ENCODE data around the gene ACP7. TPM values are rescaled to one million over a fixed set of nuclear protein-coding genes. Genes with fewer than 3 reads are reported as not detected.

The ACP7 gene
- total and polyA plus RNA-seq, 2 experiments from 2014 or later, result 0.27 to 0.45 TPM

DNA sequence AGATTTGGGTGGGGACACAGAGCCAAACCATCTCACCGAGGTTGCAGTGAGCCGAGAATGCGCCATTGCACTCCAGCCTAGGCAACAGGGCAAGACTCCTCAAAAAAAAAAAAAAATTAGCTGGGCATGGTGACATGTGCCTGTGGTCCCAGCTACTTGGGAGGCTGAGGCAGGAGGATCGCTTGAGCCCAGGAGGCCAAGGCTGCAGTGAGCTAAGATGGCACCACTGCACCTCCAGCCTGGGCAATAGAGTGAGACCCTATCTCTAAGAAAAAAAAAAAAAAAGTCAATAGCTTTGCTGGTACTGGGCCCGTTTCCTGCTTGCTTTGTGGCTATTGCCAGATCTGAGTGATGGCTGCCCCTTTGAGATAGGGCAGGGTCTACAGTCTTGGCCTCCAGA is 13.1 kb downstream of the ACP7 start:
- Mint-ChIP-seq H3K9me3 (peaks cover 10% of the 10 kb centered on the region), H3K4me1 (no peaks in the 10 kb centered on the region), H3K27me3 (ENCODE audit: insufficient read depth, low read depth, poor library complexity) (peaks cover 29% of the 10 kb centered on the region), H3K4me3 (no peak overlapping the region), H3K27ac (no peak overlapping the region), H3K36me3 (ENCODE audit: low read depth) (no peaks in the 10 kb centered on the region; the same call in 2 of the 3 replicates)
- Histone ChIP-seq H4K20me1 (replicated peaks; ENCODE audit: insufficient read depth) (no peaks in the 10 kb centered on the region), H3F3A (replicated peaks; ENCODE audit: low read depth) (no peaks in the 10 kb centered on the region), H3K9me2 (ENCODE audit: insufficient read depth) (no peaks in the 10 kb centered on the region), H3K36me3 (ENCODE audit: insufficient read depth) (no peaks in the 10 kb centered on the region), H3K4me2 (no peak overlapping the region), H3K4me1 (ENCODE audit: insufficient read depth) (0 out of 2 replicates have a peak, but pooled peaks cover 3% of the 10 kb centered on the region), H3K4me3 (no peak overlapping the region), H3K27me3 (ENCODE audit: insufficient read depth) (peaks cover 24% of the 10 kb centered on the region), H2AFZ (no peak overlapping the region), H3K79me2 (replicated peaks; ENCODE audit: insufficient read depth) (no peaks in the 10 kb centered on the region), H3K27ac (ENCODE audit: low read depth) (no peak overlapping the region)
- DNase-seq (ENCODE audit: low spot score), result no peak
- ATAC-seq, result no peak
- TF ChIP-seq, protein P1, sequence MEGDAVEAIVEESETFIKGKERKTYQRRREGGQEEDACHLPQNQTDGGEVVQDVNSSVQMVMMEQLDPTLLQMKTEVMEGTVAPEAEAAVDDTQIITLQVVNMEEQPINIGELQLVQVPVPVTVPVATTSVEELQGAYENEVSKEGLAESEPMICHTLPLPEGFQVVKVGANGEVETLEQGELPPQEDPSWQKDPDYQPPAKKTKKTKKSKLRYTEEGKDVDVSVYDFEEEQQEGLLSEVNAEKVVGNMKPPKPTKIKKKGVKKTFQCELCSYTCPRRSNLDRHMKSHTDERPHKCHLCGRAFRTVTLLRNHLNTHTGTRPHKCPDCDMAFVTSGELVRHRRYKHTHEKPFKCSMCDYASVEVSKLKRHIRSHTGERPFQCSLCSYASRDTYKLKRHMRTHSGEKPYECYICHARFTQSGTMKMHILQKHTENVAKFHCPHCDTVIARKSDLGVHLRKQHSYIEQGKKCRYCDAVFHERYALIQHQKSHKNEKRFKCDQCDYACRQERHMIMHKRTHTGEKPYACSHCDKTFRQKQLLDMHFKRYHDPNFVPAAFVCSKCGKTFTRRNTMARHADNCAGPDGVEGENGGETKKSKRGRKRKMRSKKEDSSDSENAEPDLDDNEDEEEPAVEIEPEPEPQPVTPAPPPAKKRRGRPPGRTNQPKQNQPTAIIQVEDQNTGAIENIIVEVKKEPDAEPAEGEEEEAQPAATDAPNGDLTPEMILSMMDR (conservative IDR thresholded peaks at IDR 0.05; ENCODE audit: low read depth in 2 of 2), result no peak
- TF ChIP-seq NANOG (IDR thresholded peaks at IDR 0.05; ENCODE audit: borderline replicate concordance) (no peak), ZNF331 (CRISPR knock-in tag; IDR thresholded peaks at IDR 0.05; ENCODE audit: low read depth) (no peak), JUNB (IDR thresholded peaks at IDR 0.05; ENCODE audit: unreplicated experiment) (no peak), CREB1 (CRISPR knock-in tag; IDR thresholded peaks at IDR 0.05; ENCODE audit: low read depth) (no peak), STAT1 (IDR thresholded peaks at IDR 0.05; ENCODE audit: unreplicated experiment) (no peak), POLR2AphosphoS5 (IDR thresholded peaks at IDR 0.05; ENCODE audit: low read depth) (no peak), EZH2 (IDR thresholded peaks at IDR 0.05; ENCODE audit: low read depth, unreplicated experiment) (no peak)
- TF ChIP-seq, protein P2, sequence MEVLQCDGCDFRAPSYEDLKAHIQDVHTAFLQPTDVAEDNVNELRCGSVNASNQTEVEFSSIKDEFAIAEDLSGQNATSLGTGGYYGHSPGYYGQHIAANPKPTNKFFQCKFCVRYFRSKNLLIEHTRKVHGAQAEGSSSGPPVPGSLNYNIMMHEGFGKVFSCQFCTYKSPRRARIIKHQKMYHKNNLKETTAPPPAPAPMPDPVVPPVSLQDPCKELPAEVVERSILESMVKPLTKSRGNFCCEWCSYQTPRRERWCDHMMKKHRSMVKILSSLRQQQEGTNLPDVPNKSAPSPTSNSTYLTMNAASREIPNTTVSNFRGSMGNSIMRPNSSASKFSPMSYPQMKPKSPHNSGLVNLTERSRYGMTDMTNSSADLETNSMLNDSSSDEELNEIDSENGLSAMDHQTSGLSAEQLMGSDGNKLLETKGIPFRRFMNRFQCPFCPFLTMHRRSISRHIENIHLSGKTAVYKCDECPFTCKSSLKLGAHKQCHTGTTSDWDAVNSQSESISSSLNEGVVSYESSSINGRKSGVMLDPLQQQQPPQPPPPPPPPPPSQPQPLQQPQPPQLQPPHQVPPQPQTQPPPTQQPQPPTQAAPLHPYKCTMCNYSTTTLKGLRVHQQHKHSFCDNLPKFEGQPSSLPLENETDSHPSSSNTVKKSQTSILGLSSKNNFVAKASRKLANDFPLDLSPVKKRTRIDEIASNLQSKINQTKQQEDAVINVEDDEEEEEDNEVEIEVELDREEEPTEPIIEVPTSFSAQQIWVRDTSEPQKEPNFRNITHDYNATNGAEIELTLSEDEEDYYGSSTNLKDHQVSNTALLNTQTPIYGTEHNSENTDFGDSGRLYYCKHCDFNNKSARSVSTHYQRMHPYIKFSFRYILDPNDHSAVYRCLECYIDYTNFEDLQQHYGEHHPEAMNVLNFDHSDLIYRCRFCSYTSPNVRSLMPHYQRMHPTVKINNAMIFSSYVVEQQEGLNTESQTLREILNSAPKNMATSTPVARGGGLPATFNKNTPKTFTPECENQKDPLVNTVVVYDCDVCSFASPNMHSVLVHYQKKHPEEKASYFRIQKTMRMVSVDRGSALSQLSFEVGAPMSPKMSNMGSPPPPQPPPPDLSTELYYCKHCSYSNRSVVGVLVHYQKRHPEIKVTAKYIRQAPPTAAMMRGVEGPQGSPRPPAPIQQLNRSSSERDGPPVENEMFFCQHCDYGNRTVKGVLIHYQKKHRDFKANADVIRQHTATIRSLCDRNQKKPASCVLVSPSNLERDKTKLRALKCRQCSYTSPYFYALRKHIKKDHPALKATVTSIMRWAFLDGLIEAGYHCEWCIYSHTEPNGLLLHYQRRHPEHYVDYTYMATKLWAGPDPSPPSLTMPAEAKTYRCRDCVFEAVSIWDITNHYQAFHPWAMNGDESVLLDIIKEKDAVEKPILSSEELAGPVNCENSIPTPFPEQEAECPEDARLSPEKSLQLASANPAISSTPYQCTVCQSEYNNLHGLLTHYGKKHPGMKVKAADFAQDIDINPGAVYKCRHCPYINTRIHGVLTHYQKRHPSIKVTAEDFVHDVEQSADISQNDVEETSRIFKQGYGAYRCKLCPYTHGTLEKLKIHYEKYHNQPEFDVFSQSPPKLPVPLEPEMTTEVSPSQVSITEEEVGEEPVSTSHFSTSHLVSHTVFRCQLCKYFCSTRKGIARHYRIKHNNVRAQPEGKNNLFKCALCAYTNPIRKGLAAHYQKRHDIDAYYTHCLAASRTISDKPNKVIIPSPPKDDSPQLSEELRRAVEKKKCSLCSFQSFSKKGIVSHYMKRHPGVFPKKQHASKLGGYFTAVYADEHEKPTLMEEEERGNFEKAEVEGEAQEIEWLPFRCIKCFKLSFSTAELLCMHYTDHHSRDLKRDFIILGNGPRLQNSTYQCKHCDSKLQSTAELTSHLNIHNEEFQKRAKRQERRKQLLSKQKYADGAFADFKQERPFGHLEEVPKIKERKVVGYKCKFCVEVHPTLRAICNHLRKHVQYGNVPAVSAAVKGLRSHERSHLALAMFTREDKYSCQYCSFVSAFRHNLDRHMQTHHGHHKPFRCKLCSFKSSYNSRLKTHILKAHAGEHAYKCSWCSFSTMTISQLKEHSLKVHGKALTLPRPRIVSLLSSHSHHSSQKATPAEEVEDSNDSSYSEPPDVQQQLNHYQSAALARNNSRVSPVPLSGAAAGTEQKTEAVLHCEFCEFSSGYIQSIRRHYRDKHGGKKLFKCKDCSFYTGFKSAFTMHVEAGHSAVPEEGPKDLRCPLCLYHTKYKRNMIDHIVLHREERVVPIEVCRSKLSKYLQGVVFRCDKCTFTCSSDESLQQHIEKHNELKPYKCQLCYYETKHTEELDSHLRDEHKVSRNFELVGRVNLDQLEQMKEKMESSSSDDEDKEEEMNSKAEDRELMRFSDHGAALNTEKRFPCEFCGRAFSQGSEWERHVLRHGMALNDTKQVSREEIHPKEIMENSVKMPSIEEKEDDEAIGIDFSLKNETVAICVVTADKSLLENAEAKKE (CRISPR knock-in tag; IDR thresholded peaks at IDR 0.05), result no peak
- TF ChIP-seq, protein P3, sequence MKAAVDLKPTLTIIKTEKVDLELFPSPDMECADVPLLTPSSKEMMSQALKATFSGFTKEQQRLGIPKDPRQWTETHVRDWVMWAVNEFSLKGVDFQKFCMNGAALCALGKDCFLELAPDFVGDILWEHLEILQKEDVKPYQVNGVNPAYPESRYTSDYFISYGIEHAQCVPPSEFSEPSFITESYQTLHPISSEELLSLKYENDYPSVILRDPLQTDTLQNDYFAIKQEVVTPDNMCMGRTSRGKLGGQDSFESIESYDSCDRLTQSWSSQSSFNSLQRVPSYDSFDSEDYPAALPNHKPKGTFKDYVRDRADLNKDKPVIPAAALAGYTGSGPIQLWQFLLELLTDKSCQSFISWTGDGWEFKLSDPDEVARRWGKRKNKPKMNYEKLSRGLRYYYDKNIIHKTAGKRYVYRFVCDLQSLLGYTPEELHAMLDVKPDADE (IDR thresholded peaks at IDR 0.05), result no peak
- TF ChIP-seq, protein P4, sequence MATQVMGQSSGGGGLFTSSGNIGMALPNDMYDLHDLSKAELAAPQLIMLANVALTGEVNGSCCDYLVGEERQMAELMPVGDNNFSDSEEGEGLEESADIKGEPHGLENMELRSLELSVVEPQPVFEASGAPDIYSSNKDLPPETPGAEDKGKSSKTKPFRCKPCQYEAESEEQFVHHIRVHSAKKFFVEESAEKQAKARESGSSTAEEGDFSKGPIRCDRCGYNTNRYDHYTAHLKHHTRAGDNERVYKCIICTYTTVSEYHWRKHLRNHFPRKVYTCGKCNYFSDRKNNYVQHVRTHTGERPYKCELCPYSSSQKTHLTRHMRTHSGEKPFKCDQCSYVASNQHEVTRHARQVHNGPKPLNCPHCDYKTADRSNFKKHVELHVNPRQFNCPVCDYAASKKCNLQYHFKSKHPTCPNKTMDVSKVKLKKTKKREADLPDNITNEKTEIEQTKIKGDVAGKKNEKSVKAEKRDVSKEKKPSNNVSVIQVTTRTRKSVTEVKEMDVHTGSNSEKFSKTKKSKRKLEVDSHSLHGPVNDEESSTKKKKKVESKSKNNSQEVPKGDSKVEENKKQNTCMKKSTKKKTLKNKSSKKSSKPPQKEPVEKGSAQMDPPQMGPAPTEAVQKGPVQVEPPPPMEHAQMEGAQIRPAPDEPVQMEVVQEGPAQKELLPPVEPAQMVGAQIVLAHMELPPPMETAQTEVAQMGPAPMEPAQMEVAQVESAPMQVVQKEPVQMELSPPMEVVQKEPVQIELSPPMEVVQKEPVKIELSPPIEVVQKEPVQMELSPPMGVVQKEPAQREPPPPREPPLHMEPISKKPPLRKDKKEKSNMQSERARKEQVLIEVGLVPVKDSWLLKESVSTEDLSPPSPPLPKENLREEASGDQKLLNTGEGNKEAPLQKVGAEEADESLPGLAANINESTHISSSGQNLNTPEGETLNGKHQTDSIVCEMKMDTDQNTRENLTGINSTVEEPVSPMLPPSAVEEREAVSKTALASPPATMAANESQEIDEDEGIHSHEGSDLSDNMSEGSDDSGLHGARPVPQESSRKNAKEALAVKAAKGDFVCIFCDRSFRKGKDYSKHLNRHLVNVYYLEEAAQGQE (IDR thresholded peaks at IDR 0.05; ENCODE audit: unreplicated experiment), result no peak
